Body of pancreas (tissue), 4 donors: ENCODE results near the gene ST6GAL1.

ENCODE experiments used
- CTCF ChIP-seq, 7 experiments: fragments of 450-650 bp in 4 of 7; fragments of 200-600 bp in 3 of 7; sonication (generic) in 3 of 7; IDR thresholded peaks; one replicate each; pipeline ENCODE4 v1.5.1; 2016 to 2019; ENCODE audit warnings: antibody characterized with exemption in 7 of 7
- POLR2A ChIP-seq, 3 donors: fragments of 450-650 bp; IDR thresholded peaks; one replicate each; pipeline ENCODE4 v1.6.1; 2016; ENCODE audit warnings: antibody characterized with exemption in 3 of 3, mild to moderate bottlenecking in 2 of 3

GRCh38 chr3:187039100-187039722 is 108.9 kb downstream of the ST6GAL1 start:
- TF ChIP-seq CTCF (IDR thresholded peaks at IDR 0.05): no peak
- no peak for TF ChIP-seq POLR2A (IDR thresholded peaks at IDR 0.05)
